ENCODE results near the gene CFAP77.

DNA sequence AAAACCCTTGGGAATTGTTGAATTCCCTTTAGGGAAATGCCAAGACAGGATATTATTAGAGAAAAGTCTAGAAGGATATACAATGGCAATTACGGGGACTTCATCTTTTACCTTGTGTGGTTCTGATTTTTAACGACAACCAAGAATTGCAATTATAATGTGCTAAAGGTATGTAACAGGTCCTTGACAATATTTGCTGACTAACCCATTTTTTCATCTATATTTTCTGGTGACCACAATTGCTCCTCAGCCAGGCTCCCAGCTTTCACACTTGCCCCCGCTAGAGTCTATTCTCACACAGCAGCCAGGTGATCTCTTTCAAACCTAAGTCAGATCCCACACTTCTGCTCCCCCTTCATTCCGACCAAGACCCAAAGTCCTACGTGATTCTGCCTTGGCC lies 206.7 kb downstream of the CFAP77 start:
- TF ChIP-seq, protein P1, sequence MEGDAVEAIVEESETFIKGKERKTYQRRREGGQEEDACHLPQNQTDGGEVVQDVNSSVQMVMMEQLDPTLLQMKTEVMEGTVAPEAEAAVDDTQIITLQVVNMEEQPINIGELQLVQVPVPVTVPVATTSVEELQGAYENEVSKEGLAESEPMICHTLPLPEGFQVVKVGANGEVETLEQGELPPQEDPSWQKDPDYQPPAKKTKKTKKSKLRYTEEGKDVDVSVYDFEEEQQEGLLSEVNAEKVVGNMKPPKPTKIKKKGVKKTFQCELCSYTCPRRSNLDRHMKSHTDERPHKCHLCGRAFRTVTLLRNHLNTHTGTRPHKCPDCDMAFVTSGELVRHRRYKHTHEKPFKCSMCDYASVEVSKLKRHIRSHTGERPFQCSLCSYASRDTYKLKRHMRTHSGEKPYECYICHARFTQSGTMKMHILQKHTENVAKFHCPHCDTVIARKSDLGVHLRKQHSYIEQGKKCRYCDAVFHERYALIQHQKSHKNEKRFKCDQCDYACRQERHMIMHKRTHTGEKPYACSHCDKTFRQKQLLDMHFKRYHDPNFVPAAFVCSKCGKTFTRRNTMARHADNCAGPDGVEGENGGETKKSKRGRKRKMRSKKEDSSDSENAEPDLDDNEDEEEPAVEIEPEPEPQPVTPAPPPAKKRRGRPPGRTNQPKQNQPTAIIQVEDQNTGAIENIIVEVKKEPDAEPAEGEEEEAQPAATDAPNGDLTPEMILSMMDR (conservative IDR thresholded peaks at IDR 0.05 in 1 of 2, IDR thresholded peaks at IDR 0.05 in 1 of 2; ENCODE audit: extremely low read depth in 1 of 2, insufficient read depth in 1 of 2, low read depth in 1 of 2, low read length in 2 of 2) = no peak
- TF ChIP-seq EZH2 (IDR thresholded peaks at IDR 0.05; ENCODE audit: borderline replicate concordance, low read length) = no peak
